Measurements from ENCODE around the gene CFAP92.

GRCh38 chr3:129036222-129037092 lies 42.6 kb upstream of the CFAP92 start:
- no peak for TF ChIP-seq CTCF (IDR thresholded peaks at IDR 0.05)
- TF ChIP-seq POLR2A (IDR thresholded peaks at IDR 0.05): no peak

Data from testis (tissue), 2 donors.